Tibial nerve (tissue), 4 donors: ENCODE results near the gene DPCD.

ENCODE experiments used
- EP300 ChIP-seq, 2 donors: sonication (generic); formaldehyde crosslinking; IDR thresholded peaks; one replicate each; pipeline ENCODE4 v1.6.1; 2017; ENCODE audit warnings: antibody characterized with exemption in 2 of 2, mild to moderate bottlenecking in 1 of 2
- POLR2A ChIP-seq, 2 donors: fragments of 450-650 bp; IDR thresholded peaks; one replicate each; pipeline ENCODE4 v1.6.1; 2017; ENCODE audit warnings: antibody characterized with exemption in 2 of 2, mild to moderate bottlenecking in 2 of 2, moderate library complexity in 2 of 2
- TF ChIP-seq, protein P1 (sequence below), 5 experiments: fragments of 200-600 bp in 3 of 5; fragments of 450-650 bp in 2 of 5; sonication (generic) in 3 of 5; IDR thresholded peaks; one replicate each; pipeline ENCODE4 v1.5.1; 2016 to 2019; ENCODE audit warnings: antibody characterized with exemption in 5 of 5, mild to moderate bottlenecking in 3 of 5, moderate library complexity in 2 of 5

DNA sequence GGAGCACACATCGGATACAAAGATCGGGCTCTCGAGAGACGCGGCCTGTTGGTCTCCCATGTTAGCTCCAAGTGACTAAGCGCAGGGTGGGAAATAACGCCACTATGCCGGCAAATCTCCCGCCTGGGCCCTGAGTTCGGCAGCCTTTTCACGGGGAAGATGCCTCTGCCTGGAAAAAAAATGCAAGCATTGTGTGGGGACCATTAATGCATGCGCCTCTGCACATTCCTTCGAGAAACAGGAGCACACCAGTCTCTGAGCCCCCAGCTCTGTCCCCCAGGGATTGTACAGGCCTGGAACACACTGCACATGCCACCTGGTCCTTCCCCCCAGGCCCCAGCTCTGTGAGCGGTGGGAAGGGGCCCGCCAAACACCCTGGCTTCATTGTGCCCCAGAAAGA, 62.7 kb downstream of the DPCD start:
- TF ChIP-seq POLR2A (IDR thresholded peaks at IDR 0.05) (no peak), EP300 (IDR thresholded peaks at IDR 0.05) (no peak)
- TF ChIP-seq, protein P1, sequence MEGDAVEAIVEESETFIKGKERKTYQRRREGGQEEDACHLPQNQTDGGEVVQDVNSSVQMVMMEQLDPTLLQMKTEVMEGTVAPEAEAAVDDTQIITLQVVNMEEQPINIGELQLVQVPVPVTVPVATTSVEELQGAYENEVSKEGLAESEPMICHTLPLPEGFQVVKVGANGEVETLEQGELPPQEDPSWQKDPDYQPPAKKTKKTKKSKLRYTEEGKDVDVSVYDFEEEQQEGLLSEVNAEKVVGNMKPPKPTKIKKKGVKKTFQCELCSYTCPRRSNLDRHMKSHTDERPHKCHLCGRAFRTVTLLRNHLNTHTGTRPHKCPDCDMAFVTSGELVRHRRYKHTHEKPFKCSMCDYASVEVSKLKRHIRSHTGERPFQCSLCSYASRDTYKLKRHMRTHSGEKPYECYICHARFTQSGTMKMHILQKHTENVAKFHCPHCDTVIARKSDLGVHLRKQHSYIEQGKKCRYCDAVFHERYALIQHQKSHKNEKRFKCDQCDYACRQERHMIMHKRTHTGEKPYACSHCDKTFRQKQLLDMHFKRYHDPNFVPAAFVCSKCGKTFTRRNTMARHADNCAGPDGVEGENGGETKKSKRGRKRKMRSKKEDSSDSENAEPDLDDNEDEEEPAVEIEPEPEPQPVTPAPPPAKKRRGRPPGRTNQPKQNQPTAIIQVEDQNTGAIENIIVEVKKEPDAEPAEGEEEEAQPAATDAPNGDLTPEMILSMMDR (IDR thresholded peaks at IDR 0.05), result no peak
